ENCODE data around the gene HECW1. TPM values are rescaled to one million over a fixed set of nuclear protein-coding genes. Genes with fewer than 3 reads are reported as not detected.
"Not testable (repeated sequence)": the region's sequence is repeated elsewhere in the genome, so short reads cannot be mapped to it uniquely, and the experiment has no call there.

HECW1 gene
- total RNA-seq, 1 donor from 2014 or later: not detected

DNA sequence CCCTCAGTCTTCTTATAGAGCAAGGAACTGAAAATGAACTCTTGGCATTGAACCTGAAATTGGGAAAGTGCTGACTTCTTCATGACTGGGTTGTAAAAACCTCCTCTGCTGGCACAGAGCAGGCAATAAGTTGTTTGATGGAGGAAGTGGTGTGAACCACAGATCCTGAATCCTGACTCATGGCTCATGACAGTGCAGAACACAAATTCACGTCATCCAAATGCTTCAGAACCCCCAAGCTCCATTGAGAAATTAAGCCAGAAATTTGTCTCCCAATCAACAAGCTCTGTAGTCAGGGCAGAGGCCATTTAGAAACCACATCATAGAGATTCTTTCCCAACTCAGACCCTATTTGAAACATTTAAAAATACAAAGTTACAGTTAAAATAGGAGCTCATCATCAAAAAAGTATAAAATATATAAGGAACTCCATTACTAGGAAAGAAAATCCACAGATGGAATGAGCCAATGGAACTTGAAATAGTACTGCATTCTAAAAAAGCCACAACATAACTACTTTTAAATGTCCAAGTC is 460.1 kb downstream of the HECW1 start:
- Mint-ChIP-seq H3K36me3 (ENCODE audit: low read depth) (no peaks in the 10 kb centered on the region), H3K27ac (no peak overlapping the region), H3K4me1 (peaks cover 2% of the 10 kb centered on the region), H3K27me3 (no peaks in the 10 kb centered on the region), H3K9me3 (no peaks in the 10 kb centered on the region), H3K4me3 (no peak overlapping the region)
- intact Hi-C loops (cut with micrococcal nuclease): no loop called here
- POLR2A ChIA-PET: interaction anchor here (0.7 kb wide), 2 partner anchors 10 to 65 kb away, joined by 3 read pairs; partner anchors contain the start of gene STK17A
- ATAC-seq (ENCODE audit: low read depth) (no peak), DNase-seq (no peak)
- TF ChIP-seq, protein P1, sequence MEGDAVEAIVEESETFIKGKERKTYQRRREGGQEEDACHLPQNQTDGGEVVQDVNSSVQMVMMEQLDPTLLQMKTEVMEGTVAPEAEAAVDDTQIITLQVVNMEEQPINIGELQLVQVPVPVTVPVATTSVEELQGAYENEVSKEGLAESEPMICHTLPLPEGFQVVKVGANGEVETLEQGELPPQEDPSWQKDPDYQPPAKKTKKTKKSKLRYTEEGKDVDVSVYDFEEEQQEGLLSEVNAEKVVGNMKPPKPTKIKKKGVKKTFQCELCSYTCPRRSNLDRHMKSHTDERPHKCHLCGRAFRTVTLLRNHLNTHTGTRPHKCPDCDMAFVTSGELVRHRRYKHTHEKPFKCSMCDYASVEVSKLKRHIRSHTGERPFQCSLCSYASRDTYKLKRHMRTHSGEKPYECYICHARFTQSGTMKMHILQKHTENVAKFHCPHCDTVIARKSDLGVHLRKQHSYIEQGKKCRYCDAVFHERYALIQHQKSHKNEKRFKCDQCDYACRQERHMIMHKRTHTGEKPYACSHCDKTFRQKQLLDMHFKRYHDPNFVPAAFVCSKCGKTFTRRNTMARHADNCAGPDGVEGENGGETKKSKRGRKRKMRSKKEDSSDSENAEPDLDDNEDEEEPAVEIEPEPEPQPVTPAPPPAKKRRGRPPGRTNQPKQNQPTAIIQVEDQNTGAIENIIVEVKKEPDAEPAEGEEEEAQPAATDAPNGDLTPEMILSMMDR (IDR thresholded peaks at IDR 0.05): no peak
- CTCF ChIA-PET: interaction anchor here (2.2 kb wide), 1 partner anchor 10 kb away, joined by 8 read pairs; the partner anchor contains the start of gene STK17A

DNA sequence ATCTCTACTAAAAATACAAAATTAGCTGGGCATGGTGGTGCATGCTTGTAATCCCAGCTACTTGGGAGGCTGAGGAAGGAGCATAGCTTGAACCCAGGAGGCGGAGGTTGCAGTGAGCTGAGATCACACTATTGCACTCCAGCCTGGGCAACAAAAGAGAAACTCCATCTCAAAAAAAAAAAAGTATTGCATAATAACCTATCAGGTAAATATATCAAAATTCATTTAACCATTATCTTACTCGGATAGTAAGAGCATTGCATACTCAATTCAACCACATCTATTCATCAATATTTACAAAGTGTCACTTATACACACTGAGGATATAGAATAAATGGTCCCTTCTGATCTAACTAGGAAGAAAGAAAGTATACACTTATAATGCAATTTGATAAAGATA is 461.4 kb downstream of the HECW1 start:
- H3K27me3 Mint-ChIP-seq; intact Hi-C loops (cut with micrococcal nuclease); ATAC-seq (ENCODE audit: low read depth); H3K4me1 Mint-ChIP-seq; H3K9me3 Mint-ChIP-seq; DNase-seq; CTCF ChIA-PET; H3K27ac Mint-ChIP-seq; H3K36me3 Mint-ChIP-seq (ENCODE audit: low read depth); POLR2A ChIA-PET; H3K4me3 Mint-ChIP-seq: not testable (repeated sequence)

DNA sequence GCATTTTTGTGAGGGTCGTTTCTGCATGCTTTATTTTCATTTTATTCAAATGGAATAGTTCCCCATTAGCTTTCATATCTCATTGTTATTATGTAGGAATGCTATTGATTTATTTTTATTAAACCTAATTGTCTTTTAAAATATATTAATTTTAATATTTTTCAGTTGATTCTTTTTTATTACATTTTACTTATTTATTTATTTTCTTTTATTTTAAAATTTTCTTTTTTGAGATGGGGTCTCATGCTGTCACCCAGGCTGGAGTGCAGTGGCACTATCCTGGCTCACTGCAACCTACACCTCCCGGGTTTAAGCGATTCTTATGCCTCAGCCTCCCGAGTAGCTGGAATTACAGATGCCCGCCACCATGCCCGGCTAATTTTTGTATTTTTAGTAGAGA is 463.1 kb downstream of the HECW1 start:
- ChIA-PET POLR2A (no interaction called here), CTCF (interaction anchor here (1.3 kb wide), 1 partner anchor 125 kb away, joined by 7 read pairs; no protein-coding TSS in a partner anchor)
- H3K36me3 Mint-ChIP-seq (ENCODE audit: low read depth): no peaks in the 10 kb centered on the region
- DNase-seq: no peak
- no peak overlapping the region for H3K27ac Mint-ChIP-seq
- intact Hi-C loops (cut with micrococcal nuclease): no loop called here
- TF ChIP-seq, protein P1 (IDR thresholded peaks at IDR 0.05): no peak
- ATAC-seq (ENCODE audit: low read depth): no peak
- peaks cover 1% of the 10 kb centered on the region for H3K4me1 Mint-ChIP-seq
- H3K9me3 Mint-ChIP-seq: no peaks in the 10 kb centered on the region
- no peak overlapping the region for H3K4me3 Mint-ChIP-seq
- H3K27me3 Mint-ChIP-seq: no peaks in the 10 kb centered on the region

DNA sequence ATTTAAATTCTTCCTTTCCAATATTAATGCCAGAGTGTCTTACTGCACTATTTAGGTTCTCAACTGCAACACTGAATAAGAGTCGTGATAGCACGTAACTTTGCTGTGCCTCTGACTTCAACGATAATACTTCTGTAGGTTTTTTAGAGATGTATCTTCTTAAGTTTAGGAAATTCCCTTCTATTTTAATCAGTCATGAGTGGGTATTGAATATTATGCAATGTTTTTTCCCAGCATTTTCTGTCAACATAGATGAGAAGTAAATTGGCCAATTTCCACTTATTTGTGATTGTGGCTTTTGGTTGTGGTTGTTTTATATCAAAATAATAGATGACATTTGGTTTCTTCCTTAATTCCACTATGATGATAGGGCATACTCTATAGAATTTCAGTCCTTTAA is 463.8 kb downstream of the HECW1 start:
- TF ChIP-seq, protein P1 (IDR thresholded peaks at IDR 0.05): no peak
- H3K4me1 Mint-ChIP-seq: no peaks in the 10 kb centered on the region
- H3K4me3 Mint-ChIP-seq: no peak overlapping the region
- POLR2A ChIA-PET: no interaction called here
- no peaks in the 10 kb centered on the region for H3K9me3 Mint-ChIP-seq
- H3K36me3 Mint-ChIP-seq (ENCODE audit: low read depth): no peaks in the 10 kb centered on the region
- CTCF ChIA-PET: no interaction called here
- H3K27me3 Mint-ChIP-seq: no peaks in the 10 kb centered on the region
- H3K27ac Mint-ChIP-seq: no peak overlapping the region
- DNase-seq (no peak), ATAC-seq (ENCODE audit: low read depth) (no peak)
- intact Hi-C loops (cut with micrococcal nuclease): no loop called here

DNA sequence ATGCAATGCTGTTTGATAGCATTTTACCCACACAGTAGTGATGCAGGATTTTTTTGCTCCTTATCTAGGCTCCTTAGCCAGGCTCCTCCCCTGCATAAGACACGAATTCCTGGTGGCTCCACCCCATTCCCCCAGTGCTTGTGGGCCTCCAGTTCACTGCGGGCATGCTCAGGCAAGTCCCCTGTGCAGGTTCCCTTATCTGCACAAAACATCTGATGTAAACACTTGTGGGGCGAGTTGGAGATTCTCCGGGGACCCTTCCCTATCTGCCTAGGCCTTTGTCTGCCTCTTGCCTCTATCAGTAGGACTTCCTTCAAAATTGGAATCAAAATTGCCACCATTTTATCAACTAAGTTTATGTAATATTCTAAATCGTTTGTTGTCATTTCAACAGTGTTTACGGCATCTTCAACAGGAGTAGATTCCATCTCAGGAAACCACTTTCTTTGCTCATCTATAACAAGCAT is 465.1 kb downstream of the HECW1 start:
- intact Hi-C loops (cut with micrococcal nuclease): no loop called here
- Mint-ChIP-seq H3K9me3 (no peaks in the 10 kb centered on the region), H3K36me3 (ENCODE audit: low read depth) (no peaks in the 10 kb centered on the region), H3K27me3 (no peaks in the 10 kb centered on the region), H3K4me3 (no peak overlapping the region), H3K27ac (no peak overlapping the region), H3K4me1 (peaks cover 4% of the 10 kb centered on the region)
- CTCF ChIA-PET: interaction anchor here (11.2 kb wide), 1 partner anchor 122 kb away, joined by 648 read pairs; no protein-coding TSS in a partner anchor
- no peak for ATAC-seq (ENCODE audit: low read depth)
- TF ChIP-seq, protein P1 (IDR thresholded peaks at IDR 0.05): no peak
- DNase-seq: no peak
- POLR2A ChIA-PET: no interaction called here
